ENCODE data around the gene MMADHC.

DNA sequence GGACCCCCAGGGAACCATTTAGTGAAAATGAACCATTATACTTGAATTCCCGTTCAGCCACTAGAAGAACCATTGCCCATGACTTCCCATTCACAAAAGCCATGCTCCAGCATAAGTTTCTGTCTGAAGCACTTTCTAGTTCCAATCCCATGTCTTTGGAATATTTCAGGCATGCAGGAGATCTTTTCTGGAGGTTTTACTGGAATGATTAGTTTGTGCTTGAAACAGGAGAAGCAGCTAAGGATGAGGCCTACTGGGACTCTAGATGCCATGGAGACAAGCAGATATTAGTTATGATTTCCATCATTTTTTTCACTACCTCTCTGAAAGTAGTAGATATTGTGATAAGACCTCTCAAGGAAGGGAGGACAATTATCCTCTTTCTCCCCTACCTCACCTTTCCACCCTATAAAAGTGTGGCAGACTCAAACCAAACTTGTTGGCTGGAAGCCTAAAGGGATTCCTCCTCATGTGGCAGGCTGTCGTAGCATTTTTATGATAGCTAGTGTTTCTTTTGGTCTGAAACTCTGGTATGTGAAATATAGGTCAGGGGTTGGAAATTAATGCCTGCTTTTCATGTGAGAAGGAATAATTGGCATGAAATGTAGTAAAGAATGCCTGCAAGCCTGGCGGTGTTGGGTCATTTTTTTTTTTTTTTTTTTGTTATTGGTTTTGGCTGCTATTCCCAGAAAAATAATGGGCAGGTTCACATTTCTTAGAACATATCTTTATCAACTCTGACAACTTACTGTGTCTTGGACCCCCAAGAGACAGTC is 29.3 kb upstream of the MMADHC start:
- TF ChIP-seq GATA2 (IDR thresholded peaks at IDR 0.05; ENCODE audit: low read depth, low read length) (no peak), GATA3 (IDR thresholded peaks at IDR 0.05; ENCODE audit: low read depth, low read length) (no peak)
